Stimulated activated CD4-positive, alpha-beta T cell treated with anti-CD3 and anti-CD28 coated beads, Interleukin-12 subunit alpha, Interleukin-12 subunit beta, amount 100 ng/mL, for 48 hours (primary cell): ENCODE data around the gene ADAMTS5.

Experiments
- DNase-seq, 3 donors: peaks; one replicate each; pipeline ENCODE4 v3.0.0-alpha.2; 2020; ENCODE audit warnings: low read depth in 2 of 3, low spot score in 1 of 3

ADAMTS5 gene

GRCh38 chr21:26948194-26948593, 18.7 kb downstream of the ADAMTS5 start:
- no peak for DNase-seq

DNA sequence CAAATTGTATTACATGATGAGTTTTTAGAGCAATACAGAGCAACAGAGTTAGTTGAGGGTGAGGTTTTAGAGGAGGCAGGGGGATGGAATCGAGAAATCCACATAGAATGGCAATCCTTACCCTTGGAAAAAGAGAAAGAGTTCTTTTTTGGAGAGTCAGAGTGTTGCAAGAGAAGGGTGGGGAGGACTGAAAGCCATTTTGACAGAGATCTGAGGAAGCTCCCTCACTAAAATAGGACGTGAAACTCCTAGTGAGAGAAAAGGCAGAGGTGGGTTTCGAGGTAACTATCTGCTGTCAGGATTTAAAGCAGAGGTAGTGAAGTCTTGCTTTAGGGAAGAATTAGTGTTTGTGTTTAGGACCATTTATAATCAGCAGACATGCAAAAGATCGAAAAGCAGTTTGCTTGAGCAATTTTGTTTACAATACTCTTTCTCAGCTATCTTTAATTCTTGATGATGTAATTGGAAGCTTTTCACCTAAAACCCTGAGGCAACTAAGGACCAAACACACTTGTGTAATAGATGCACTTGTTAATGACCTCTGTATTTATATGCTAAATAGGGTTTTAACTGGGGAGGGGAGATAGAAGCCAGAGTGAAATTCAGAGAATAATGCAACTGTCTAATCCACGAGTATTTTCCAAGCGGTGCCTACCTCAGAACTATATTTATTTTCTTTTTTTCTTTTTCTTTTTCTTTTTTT, 20.0 kb downstream of the ADAMTS5 start:
- no peak for DNase-seq

- DNase-seq: no peak
These were observed 20.8 kb downstream of the ADAMTS5 start for GRCh38 chr21:26945916-26946675.

GRCh38 chr21:26943921-26944320, 23.0 kb downstream of the ADAMTS5 start:
- DNase-seq: no peak

- DNase-seq: no peak
These were observed 25.5 kb downstream of the ADAMTS5 start for GRCh38 chr21:26941421-26941820.

- no peak for DNase-seq
These were observed 27.2 kb downstream of the ADAMTS5 start for GRCh38 chr21:26939601-26940111.

DNA sequence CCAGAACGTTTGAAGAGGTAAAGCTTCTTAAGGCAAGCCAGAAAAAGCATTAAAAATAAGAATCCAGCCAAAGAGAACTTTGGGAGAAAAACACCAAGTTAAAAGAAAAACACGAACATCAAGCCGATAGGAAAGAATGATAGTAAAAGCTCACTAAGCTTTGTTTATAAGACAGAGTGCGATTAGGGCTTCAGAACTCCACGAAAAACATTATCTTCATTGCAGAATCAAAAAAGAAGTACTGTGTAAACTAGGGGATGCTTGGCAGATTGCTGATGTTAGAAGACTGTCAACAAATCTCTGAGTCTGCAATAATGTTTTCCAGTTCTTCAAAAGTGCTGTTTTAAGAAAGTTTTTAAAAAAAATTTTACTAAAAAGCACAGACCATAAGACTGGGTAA, 30.2 kb downstream of the ADAMTS5 start:
- no peak for DNase-seq

- DNase-seq: no peak
These were observed 30.9 kb downstream of the ADAMTS5 start for GRCh38 chr21:26935977-26936376.

- DNase-seq: no peak
These were observed 32.5 kb downstream of the ADAMTS5 start for GRCh38 chr21:26934383-26934782.

DNA sequence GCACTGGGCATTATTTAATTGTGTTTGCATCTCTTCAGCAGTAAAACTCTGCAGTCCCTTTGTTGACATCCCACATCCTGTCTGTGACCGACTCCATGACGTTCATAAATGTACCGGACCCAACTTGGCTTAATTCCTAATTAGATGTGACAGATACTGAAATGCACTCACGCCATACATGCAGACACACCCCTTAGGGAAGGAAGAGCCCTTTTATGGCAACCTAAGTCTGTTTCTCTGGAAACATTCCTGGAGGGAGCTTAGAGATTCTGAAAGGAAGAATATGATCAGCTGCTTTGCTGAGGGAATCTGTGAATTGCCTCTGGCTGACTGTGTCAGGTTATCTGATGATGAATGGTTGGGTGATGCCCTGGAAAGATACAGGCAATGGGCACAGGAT, 33.4 kb downstream of the ADAMTS5 start:
- DNase-seq: no peak

DNA sequence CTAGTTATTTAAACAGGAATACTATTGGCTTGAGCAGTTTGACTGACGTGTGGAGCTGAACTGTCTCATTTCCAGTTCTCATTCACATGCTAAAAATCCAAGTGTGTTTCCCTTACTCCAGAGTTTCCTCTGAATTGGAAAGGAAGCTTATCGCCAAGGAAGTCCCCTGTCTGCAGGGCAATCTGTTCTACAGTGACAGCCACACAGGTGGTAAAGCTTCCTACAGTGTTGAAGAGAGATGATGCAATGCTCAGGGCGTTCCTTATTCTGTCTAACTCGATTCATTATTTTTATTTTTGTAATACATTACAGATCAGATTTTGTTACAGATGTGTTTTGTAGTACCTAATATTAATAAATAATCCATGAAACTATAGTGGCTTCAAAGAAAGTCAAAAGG, 41.3 kb downstream of the ADAMTS5 start:
- DNase-seq: no peak

- DNase-seq: no peak
These were observed 41.8 kb downstream of the ADAMTS5 start for GRCh38 chr21:26925122-26925521.

DNA sequence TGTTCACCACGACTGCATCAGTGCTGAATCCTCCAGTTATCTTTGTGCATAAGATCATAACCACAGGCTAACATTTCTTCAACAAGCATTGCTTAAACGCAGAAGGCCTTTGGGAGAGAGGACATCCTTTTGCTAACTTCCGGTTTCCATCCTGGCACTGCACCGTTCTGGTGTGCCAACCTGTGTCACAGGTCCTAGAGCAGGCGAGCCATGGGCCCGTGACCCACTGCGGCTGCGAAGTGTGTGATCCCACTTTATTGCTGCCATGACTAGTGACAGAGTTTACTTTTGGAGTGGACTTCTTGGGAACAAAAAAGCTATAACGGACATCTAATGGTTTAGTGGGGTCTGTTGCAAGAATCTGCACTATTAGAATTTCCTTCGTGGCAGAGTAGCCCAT, 42.9 kb downstream of the ADAMTS5 start:
- DNase-seq: no peak

DNA sequence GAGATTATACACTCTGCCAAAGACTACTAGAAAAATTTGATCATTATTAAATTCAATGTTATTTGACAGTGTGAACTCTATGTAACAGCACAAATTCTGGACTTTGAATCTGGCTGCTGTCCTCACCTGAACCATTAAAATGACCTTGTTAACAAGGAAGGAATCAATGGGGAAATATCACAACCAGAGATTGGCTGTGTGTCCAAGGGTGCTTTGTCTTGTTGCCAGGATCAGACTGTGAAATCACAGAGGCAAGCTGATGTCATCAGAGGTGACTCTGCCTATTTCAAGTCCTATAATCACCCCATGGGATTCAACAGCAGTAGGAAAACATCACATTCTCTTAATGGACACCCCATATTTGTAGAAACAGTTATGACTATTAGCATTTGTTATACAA, 46.8 kb downstream of the ADAMTS5 start:
- DNase-seq: no peak

DNA sequence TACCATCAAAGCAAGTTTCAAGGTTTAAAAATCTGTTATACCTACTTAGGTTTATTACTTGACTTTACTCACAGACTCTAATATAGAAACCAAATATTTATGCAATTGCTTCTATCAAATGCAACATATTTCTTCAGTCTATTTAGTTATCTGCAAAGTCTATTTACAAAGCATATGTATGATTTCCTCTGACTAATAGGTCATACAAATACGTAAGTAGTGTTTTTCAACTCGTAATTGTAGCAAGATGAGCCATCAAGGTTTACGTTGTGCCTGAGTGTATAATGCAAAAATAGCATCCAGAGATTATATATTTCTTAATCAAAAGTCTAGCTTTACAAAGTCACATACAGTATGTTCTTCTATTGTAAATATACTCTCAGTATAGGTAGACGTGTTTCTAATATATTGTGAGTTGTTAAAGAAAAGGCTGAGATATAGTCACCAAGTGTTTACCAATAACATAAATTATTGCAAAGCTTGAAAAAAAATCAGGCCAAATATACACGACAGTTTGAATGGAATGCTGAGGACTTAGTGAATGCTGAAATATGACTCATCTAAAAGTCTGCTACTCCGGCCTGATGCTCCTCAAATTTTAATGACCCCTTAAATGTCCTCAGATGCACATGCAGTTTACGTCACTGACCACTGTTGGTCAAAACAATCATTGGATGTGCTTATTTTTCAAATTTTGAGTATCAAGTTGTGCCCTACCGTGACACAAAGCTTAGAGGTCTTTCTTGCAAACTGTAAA, 48.4 kb downstream of the ADAMTS5 start:
- no peak for DNase-seq

- no peak for DNase-seq
These were observed 50.1 kb downstream of the ADAMTS5 start for GRCh38 chr21:26916799-26917198.

DNA sequence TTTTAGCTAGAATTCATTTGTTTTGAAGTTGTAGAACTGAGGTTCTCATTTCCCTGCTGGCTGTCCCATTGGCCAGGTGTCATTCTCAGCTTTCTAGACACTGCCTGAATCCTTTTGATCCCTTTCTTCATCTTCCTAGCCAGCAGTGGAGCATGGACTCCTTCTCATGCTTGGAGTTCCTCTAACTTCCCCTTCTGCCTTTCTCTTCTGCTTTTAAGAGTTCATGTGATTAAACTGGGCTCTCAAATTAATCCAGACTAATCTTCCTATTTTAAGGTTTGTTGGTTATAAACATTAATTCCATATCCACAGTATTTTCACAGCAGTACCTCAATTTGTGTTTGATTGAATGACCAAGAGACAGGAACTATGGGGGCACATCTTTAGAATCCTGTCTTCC, 52.3 kb downstream of the ADAMTS5 start:
- no peak for DNase-seq

GRCh38 chr21:26912466-26912865, 54.4 kb downstream of the ADAMTS5 start:
- no peak for DNase-seq

DNA sequence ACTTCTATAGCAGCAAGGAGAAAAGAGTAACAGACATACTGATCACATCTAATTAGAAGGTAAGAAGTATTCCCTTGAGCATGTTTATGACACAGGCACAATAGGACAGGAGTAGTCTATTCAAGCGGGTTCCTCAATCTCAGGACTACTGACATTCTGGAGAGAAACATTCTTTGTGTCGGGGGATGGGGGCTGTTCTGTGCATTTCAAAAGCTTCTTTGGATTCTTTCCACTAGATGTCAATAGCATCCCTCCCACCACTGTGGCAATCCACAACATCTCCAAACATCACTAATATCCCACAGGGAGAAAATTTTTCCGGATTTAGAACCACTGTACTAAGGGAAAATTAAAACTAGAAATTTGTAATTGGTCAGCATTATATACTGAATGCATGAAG, 56.9 kb downstream of the ADAMTS5 start:
- no peak for DNase-seq

DNA sequence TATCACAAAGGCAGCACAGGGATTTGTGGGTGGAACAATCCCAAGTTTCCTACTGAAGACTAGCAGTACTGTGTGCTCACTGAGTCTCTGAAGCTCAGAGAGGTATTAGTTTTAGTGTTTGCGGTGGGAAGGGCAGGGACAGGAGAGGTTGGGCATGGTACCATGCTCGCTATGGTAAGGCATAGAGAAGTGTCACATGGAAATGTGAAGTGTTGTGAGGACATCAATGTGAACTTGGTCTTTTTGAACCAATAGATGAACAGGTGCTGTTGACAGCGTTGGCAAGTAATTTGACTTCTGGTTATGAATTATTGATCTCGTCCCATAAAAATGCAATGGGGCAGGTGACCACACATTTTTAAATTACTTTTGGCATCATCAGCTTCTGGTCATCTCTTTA, 65.9 kb downstream of the ADAMTS5 start:
- DNase-seq: no peak

GRCh38 chr21:26892151-26892550, 74.7 kb downstream of the ADAMTS5 start:
- no peak for DNase-seq

- no peak for DNase-seq
These were observed 78.0 kb downstream of the ADAMTS5 start for GRCh38 chr21:26888931-26889330.
